ENCODE results near the gene DBH. TPM values are rescaled to one million over a fixed set of nuclear protein-coding genes. Genes with fewer than 3 reads are reported as not detected.

Gene DBH
- total RNA-seq (not detected), polyA plus RNA-seq (ENCODE audit: insufficient read depth, low read depth, low replicate concordance) (0.39 TPM)
- long read RNA-seq, donor 1, result 0 reads
- long read RNA-seq, donor 2, result 0 reads
- long read RNA-seq, donor 3, result 0 reads
- long read RNA-seq, donor 4, result 0 reads
- long read RNA-seq, donor 5, result 0 reads
- long read RNA-seq, donor 6, result 0 reads
- long read RNA-seq, donor 7, result 0 reads
- long read RNA-seq, donor 8, result 0 reads
- long read RNA-seq, donor 9, result 0 reads
- long read RNA-seq, donor 10, result 0 reads

- intact Hi-C loops (cut with DNase I), result no loop called here
- FAIRE-seq (no peak), DNase-seq (peak in 2 of 5 donors; percentile 50 to 79)
- H3K4me3 ChIP-seq (ENCODE audit: low read length in 3 of 3), result no peak within 1 kb of the TSS
- H3K9ac ChIP-seq (ENCODE audit: low read length in 3 of 3), result no peak within 1 kb of the TSS
- no peaks in the 10 kb centered on the region for H3K27me3 ChIP-seq (ENCODE audit: control insufficient read depth, insufficient read depth, low read length)
- H3K4me1 ChIP-seq (ENCODE audit: control insufficient read depth in 2 of 3, insufficient read depth in 2 of 3, low read depth in 1 of 3, low read length in 3 of 3), result peaks cover 0 to 7% (median 0%) of the 10 kb centered on the region in 3 donors
- H3K9me3 ChIP-seq (ENCODE audit: control insufficient read depth in 2 of 3, insufficient read depth in 1 of 3, low read length in 3 of 3), result no peaks in the 10 kb centered on the region
- no peak within 1 kb of the TSS for H3K27ac ChIP-seq (ENCODE audit: low read depth in 2 of 2, low read length in 2 of 2)
- H3K36me3 ChIP-seq (ENCODE audit: control insufficient read depth in 2 of 3, insufficient read depth in 3 of 3, low read length in 3 of 3), result no peaks in the 10 kb centered on the region
- no peak for TF ChIP-seq CTCF (IDR thresholded peaks at IDR 0.05; ENCODE audit: borderline replicate concordance, extremely low read depth, insufficient read depth)
These were observed at the start of gene DBH for GRCh38 chr9:133635533-133636531. Gene DBH (plus strand): TSS chr9:133636363. CDS start chr9:133636372, 9 bp downstream.

GRCh38 chr9:133587051-133587450 is 49.1 kb upstream of the DBH start:
- intact Hi-C loops (cut with DNase I), result no loop called here
- Histone ChIP-seq H3K36me3 (ENCODE audit: control insufficient read depth in 2 of 3, insufficient read depth in 3 of 3, low read length in 3 of 3) (no peaks in the 10 kb centered on the region), H3K4me1 (ENCODE audit: control insufficient read depth in 2 of 3, insufficient read depth in 2 of 3, low read depth in 1 of 3, low read length in 3 of 3) (peaks cover 0 to 3% (median 0%) of the 10 kb centered on the region in 3 donors), H3K9me3 (ENCODE audit: control insufficient read depth in 2 of 3, insufficient read depth in 1 of 3, low read length in 3 of 3) (no peaks in the 10 kb centered on the region), H3K4me3 (ENCODE audit: low read length in 3 of 3) (no peak overlapping the region), H3K9ac (ENCODE audit: low read length in 3 of 3) (no peak overlapping the region), H3K27ac (ENCODE audit: low read depth in 2 of 2, low read length in 2 of 2) (no peak overlapping the region), H3K27me3 (ENCODE audit: control insufficient read depth, insufficient read depth, low read length) (no peaks in the 10 kb centered on the region)
- no peak for DNase-seq
- no peak for TF ChIP-seq CTCF (IDR thresholded peaks at IDR 0.05; ENCODE audit: borderline replicate concordance, extremely low read depth, insufficient read depth)
- no peak for FAIRE-seq

- Histone ChIP-seq H3K27ac (ENCODE audit: low read depth in 2 of 2, low read length in 2 of 2) (no peak overlapping the region), H3K9ac (ENCODE audit: low read length in 3 of 3) (no peak overlapping the region), H3K36me3 (ENCODE audit: control insufficient read depth in 2 of 3, insufficient read depth in 3 of 3, low read length in 3 of 3) (no peaks in the 10 kb centered on the region), H3K4me1 (ENCODE audit: control insufficient read depth in 2 of 3, insufficient read depth in 2 of 3, low read depth in 1 of 3, low read length in 3 of 3) (peaks cover 0 to 3% (median 0%) of the 10 kb centered on the region in 3 donors), H3K27me3 (ENCODE audit: control insufficient read depth, insufficient read depth, low read length) (no peaks in the 10 kb centered on the region), H3K9me3 (ENCODE audit: control insufficient read depth in 2 of 3, insufficient read depth in 1 of 3, low read length in 3 of 3) (no peaks in the 10 kb centered on the region), H3K4me3 (ENCODE audit: low read length in 3 of 3) (no peak overlapping the region)
- DNase-seq (peak in 1 of 5 donors; percentile 64), FAIRE-seq (no peak)
- no peak for TF ChIP-seq CTCF (IDR thresholded peaks at IDR 0.05; ENCODE audit: borderline replicate concordance, extremely low read depth, insufficient read depth)
- intact Hi-C loops (cut with DNase I), result no loop called here
These were observed 48.7 kb upstream of the DBH start for GRCh38 chr9:133587466-133587865.

Measured in kidney (tissue), 22 donors.